HEK293 (cell line): ENCODE results near the gene DCT.

Experiments
- CTCF ChIA-PET: fragments of 350-600 bp; formaldehyde crosslinking; extraction: SDS; loops from one replicate; lab custom pipeline; 2021; ENCODE audit warnings: antibody characterized with exemption; lab: Yijun Ruan, JAX
- POLR2A ChIA-PET: fragments of 300-600 bp; formaldehyde crosslinking; extraction: SDS; loops from one replicate; lab custom pipeline; 2020; ENCODE audit warnings: antibody characterized with exemption, inconsistent platforms; lab: Yijun Ruan, JAX
- H3K27ac ChIP-seq: fragments of 200-500 bp; sonication (Bioruptor generic); 2 replicates; pipeline ENCODE4 v1.5.1; 2014; ENCODE audit warnings: low read depth, low read length, control low read depth, inconsistent platforms; ENCODE audit errors: extremely low read depth
- H3K36me3 ChIP-seq, 2 experiments: fragments of 200-500 bp in 1 of 2; sonication (Bioruptor generic) in 1 of 2; 1 replicate in 1 of 2; 2 replicates in 1 of 2; pipeline ENCODE4 v1.5.1; 2014 to 2017; ENCODE audit warnings: inconsistent platforms in 2 of 2, low read length in 2 of 2; ENCODE audit not compliant: control insufficient read depth in 2 of 2, insufficient read depth in 1 of 2
- H3K4me1 ChIP-seq: fragments of 200-500 bp; sonication (Bioruptor generic); 2 replicates; pipeline ENCODE4 v1.5.1; 2014; ENCODE audit warnings: mild to moderate bottlenecking, low read length, inconsistent platforms; ENCODE audit not compliant: control insufficient read depth, insufficient read depth
- H3K4me3 ChIP-seq: 2 replicates; pipeline ENCODE4 v1.5.1; 2011; ENCODE audit warnings: low read depth, mild to moderate bottlenecking, control low read depth, low read length, moderate library complexity
- H3K9me3 ChIP-seq: fragments of 200-500 bp; sonication (Bioruptor generic); 2 replicates; pipeline ENCODE4 v1.5.1; 2014; ENCODE audit warnings: low read depth, low read length, inconsistent platforms; ENCODE audit not compliant: control insufficient read depth, insufficient read depth
- FEZF1 ChIP-seq: fragments of 450-650 bp; formaldehyde crosslinking; IDR thresholded peaks from 2 replicates; pipeline ENCODE4 v1.5.1; 2016; ENCODE audit warnings: missing biosample characterization, missing genetic modification characterization
- PRDM1 ChIP-seq: fragments of 450-650 bp; formaldehyde crosslinking; IDR thresholded peaks from 2 replicates; pipeline ENCODE4; 2016; ENCODE audit warnings: missing biosample characterization, missing genetic modification characterization
- PRDM6 ChIP-seq: fragments of 450-650 bp; formaldehyde crosslinking; IDR thresholded peaks from 2 replicates; pipeline ENCODE4 v1.5.1; 2017; ENCODE audit warnings: missing biosample characterization, missing genetic modification characterization
- SCRT1 ChIP-seq: fragments of 450-650 bp; formaldehyde crosslinking; IDR thresholded peaks from 2 replicates; pipeline ENCODE4 v1.5.1; 2016; ENCODE audit warnings: missing biosample characterization, missing genetic modification characterization, borderline replicate concordance
- SCRT2 ChIP-seq: fragments of 450-650 bp; formaldehyde crosslinking; IDR thresholded peaks from 2 replicates; pipeline ENCODE4 v1.5.1; 2016; ENCODE audit warnings: missing biosample characterization, missing genetic modification characterization
- SETDB1 ChIP-seq: IDR thresholded peaks from one replicate; pipeline ENCODE4 v1.6.1; 2017; ENCODE audit warnings: mild to moderate bottlenecking, low read length, moderate library complexity, mixed read lengths; ENCODE audit not compliant: insufficient read length
- SP7 ChIP-seq: fragments of 450-650 bp; formaldehyde crosslinking; IDR thresholded peaks from 2 replicates; pipeline ENCODE4 v1.5.1; 2016; ENCODE audit warnings: missing biosample characterization, missing genetic modification characterization
- TCF7L2 ChIP-seq: IDR thresholded peaks from 2 replicates; pipeline ENCODE4 v1.6.1; 2011; ENCODE audit warnings: low read depth, mild to moderate bottlenecking, inconsistent platforms, low read length, moderate library complexity, borderline replicate concordance
- TRIM28 ChIP-seq: IDR thresholded peaks from 2 replicates; pipeline ENCODE4 v1.6.1; 2011; ENCODE audit warnings: low read length, control low read depth, borderline replicate concordance
- TSHZ1 ChIP-seq: fragments of 450-650 bp; formaldehyde crosslinking; IDR thresholded peaks from 2 replicates; pipeline ENCODE4 v1.5.1; 2016; ENCODE audit warnings: missing biosample characterization, missing genetic modification characterization, borderline replicate concordance
- ZNF121 ChIP-seq: fragments of 450-650 bp; formaldehyde crosslinking; IDR thresholded peaks from 2 replicates; pipeline ENCODE4 v1.5.1; 2016; ENCODE audit warnings: missing biosample characterization, missing genetic modification characterization
- ZNF518A ChIP-seq: fragments of 450-650 bp; formaldehyde crosslinking; conservative IDR thresholded peaks from 2 replicates; pipeline ENCODE4 v1.5.1; 2016; ENCODE audit warnings: low read depth, missing biosample characterization, missing genetic modification characterization
- ZNF558 ChIP-seq: fragments of 450-650 bp; formaldehyde crosslinking; IDR thresholded peaks from 2 replicates; pipeline ENCODE4 v1.5.1; 2016; ENCODE audit warnings: missing biosample characterization, missing genetic modification characterization
- ZNF610 ChIP-seq: fragments of 450-650 bp; formaldehyde crosslinking; IDR thresholded peaks from 2 replicates; pipeline ENCODE4 v1.5.1; 2016; ENCODE audit warnings: missing biosample characterization, missing genetic modification characterization, borderline replicate concordance
- ZNF624 ChIP-seq: fragments of 450-650 bp; formaldehyde crosslinking; IDR thresholded peaks from 2 replicates; pipeline ENCODE4 v1.5.1; 2017; ENCODE audit warnings: missing biosample characterization, missing genetic modification characterization
- TF ChIP-seq, protein P1 (sequence below): fragments of 450-650 bp; IDR thresholded peaks from 2 replicates; pipeline ENCODE4 v1.5.1; 2018; ENCODE audit warnings: missing biosample characterization, mild to moderate bottlenecking, missing genetic modification characterization

Gene DCT

GRCh38 chr13:94389604-94390351 lies 89.7 kb downstream of the DCT start:
- peak; percentile 42 for TF ChIP-seq SETDB1
- TF ChIP-seq TCF7L2: 0 out of 2 replicates have a peak, but pooled peaks have one; percentile 31
- TF ChIP-seq TRIM28: peak; percentile 87
- peak; percentile 52; the same call in 1 of the 2 replicates for TF ChIP-seq PRDM1 (tag by site-specific recombination)
- TF ChIP-seq TSHZ1 (tag by site-specific recombination): peak; percentile 45; the same call in 1 of the 2 replicates
- TF ChIP-seq, protein P1, sequence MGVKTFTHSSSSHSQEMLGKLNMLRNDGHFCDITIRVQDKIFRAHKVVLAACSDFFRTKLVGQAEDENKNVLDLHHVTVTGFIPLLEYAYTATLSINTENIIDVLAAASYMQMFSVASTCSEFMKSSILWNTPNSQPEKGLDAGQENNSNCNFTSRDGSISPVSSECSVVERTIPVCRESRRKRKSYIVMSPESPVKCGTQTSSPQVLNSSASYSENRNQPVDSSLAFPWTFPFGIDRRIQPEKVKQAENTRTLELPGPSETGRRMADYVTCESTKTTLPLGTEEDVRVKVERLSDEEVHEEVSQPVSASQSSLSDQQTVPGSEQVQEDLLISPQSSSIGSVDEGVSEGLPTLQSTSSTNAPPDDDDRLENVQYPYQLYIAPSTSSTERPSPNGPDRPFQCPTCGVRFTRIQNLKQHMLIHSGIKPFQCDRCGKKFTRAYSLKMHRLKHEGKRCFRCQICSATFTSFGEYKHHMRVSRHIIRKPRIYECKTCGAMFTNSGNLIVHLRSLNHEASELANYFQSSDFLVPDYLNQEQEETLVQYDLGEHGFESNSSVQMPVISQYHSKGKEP (tag by site-specific recombination): no peak
- peak; percentile 53; the same call in 1 of the 2 replicates for TF ChIP-seq FEZF1 (tag by site-specific recombination)
- no peak for TF ChIP-seq ZNF610
- TF ChIP-seq PRDM6 (tag by site-specific recombination): peak; percentile 75
- Histone ChIP-seq H3K9me3 (no peaks in the 10 kb centered on the region), H3K4me3 (no peak overlapping the region), H3K27ac (no peak overlapping the region), H3K36me3 (no peaks in the 10 kb centered on the region), H3K4me1 (no peaks in the 10 kb centered on the region)
- CTCF ChIA-PET: no interaction called here
- POLR2A ChIA-PET: no interaction called here

GRCh38 chr13:94387047-94387446 lies 92.4 kb downstream of the DCT start:
- no peak overlapping the region for H3K4me3 ChIP-seq
- CTCF ChIA-PET: interaction anchor here (0.7 kb wide), 1 partner anchor 89 kb away, joined by 4 read pairs; no protein-coding TSS in a partner anchor
- H3K4me1 ChIP-seq: no peaks in the 10 kb centered on the region
- no peaks in the 10 kb centered on the region for H3K36me3 ChIP-seq
- H3K9me3 ChIP-seq: no peaks in the 10 kb centered on the region
- no peak overlapping the region for H3K27ac ChIP-seq
- TF ChIP-seq ZNF518A (tag by site-specific recombination) (no peak), SP7 (tag by site-specific recombination) (no peak), SCRT1 (tag by site-specific recombination) (0 out of 2 replicates have a peak, but pooled peaks have one; percentile 46), ZNF558 (no peak), SCRT2 (tag by site-specific recombination) (peak; percentile 80), ZNF121 (tag by site-specific recombination) (no peak), ZNF624 (tag by site-specific recombination) (no peak)
- POLR2A ChIA-PET: no interaction called here
